ENCODE data around the gene BACH2. TPM values are rescaled to one million over a fixed set of nuclear protein-coding genes. Genes with fewer than 3 reads are reported as not detected.

Gene BACH2
- total RNA-seq, 1 donor from 2014 or later: 90.4 TPM

- ChIA-PET POLR2A (no interaction called here), CTCF (no interaction called here)
- Mint-ChIP-seq H3K9me3 (peaks cover 6% of the 10 kb centered on the region), H3K27ac (peak overlapping the region; percentile 59), H3K4me3 (no peak overlapping the region), H3K4me1 (peaks cover 56% of the 10 kb centered on the region), H3K36me3 (ENCODE audit: low read depth) (peaks cover 75% of the 10 kb centered on the region), H3K27me3 (no peaks in the 10 kb centered on the region)
- TF ChIP-seq CTCF (IDR thresholded peaks at IDR 0.05): no peak
- ATAC-seq (ENCODE audit: low read depth) (no peak), DNase-seq (no peak)
- intact Hi-C loops (cut with micrococcal nuclease): loop anchor here (1.0 kb wide), 1 partner anchor 9 kb away; no protein-coding TSS in a partner anchor
These were observed 96.7 kb downstream of the BACH2 start for GRCh38 chr6:90199900-90200299.

GRCh38 chr6:90198758-90199425 is 97.8 kb downstream of the BACH2 start:
- H3K36me3 Mint-ChIP-seq (ENCODE audit: low read depth): peaks cover 68% of the 10 kb centered on the region
- H3K27ac Mint-ChIP-seq: peak overlapping the region; percentile 81
- intact Hi-C loops (cut with micrococcal nuclease): loop anchor here (1.0 kb wide), 1 partner anchor 8 kb away; no protein-coding TSS in a partner anchor
- peak overlapping the region; percentile 26 for H3K4me3 Mint-ChIP-seq
- DNase-seq (no peak), ATAC-seq (ENCODE audit: low read depth) (peak; percentile 57)
- H3K9me3 Mint-ChIP-seq: peaks cover 6% of the 10 kb centered on the region
- H3K4me1 Mint-ChIP-seq: peaks cover 62% of the 10 kb centered on the region
- no peak for TF ChIP-seq CTCF (IDR thresholded peaks at IDR 0.05)
- H3K27me3 Mint-ChIP-seq: no peaks in the 10 kb centered on the region
- ChIA-PET POLR2A (interaction anchor here (0.6 to 1.7 kb wide), 6 partner anchors 11 to 258 kb away, joined by 3 to 12 read pairs (median 4); no protein-coding TSS in a partner anchor), CTCF (interaction anchor here (1.3 kb wide), 1 partner anchor 86 kb away, joined by 4 read pairs; no protein-coding TSS in a partner anchor)

- DNase-seq (no peak), ATAC-seq (ENCODE audit: low read depth) (no peak)
- intact Hi-C loops (cut with micrococcal nuclease): no loop called here
- TF ChIP-seq CTCF (IDR thresholded peaks at IDR 0.05): no peak
- no peaks in the 10 kb centered on the region for H3K27me3 Mint-ChIP-seq
- CTCF ChIA-PET: interaction anchor here (1.3 kb wide), 1 partner anchor 87 kb away, joined by 4 read pairs; no protein-coding TSS in a partner anchor
- no peak overlapping the region for H3K4me3 Mint-ChIP-seq
- POLR2A ChIA-PET: interaction anchor here (0.6 to 1.7 kb wide), 6 partner anchors 10 to 258 kb away, joined by 3 to 11 read pairs (median 4); no protein-coding TSS in a partner anchor
- H3K4me1 Mint-ChIP-seq: peaks cover 66% of the 10 kb centered on the region
- H3K36me3 Mint-ChIP-seq (ENCODE audit: low read depth): peaks cover 67% of the 10 kb centered on the region
- H3K9me3 Mint-ChIP-seq: peaks cover 6% of the 10 kb centered on the region
- H3K27ac Mint-ChIP-seq: peak overlapping the region; percentile 81
These were observed 98.7 kb downstream of the BACH2 start for GRCh38 chr6:90197854-90198496.

GRCh38 chr6:90195094-90195829 is 101.4 kb downstream of the BACH2 start:
- CTCF ChIA-PET: interaction anchor here (0.7 kb wide), 1 partner anchor 17 kb away, joined by 3 read pairs; no protein-coding TSS in a partner anchor
- Mint-ChIP-seq H3K27ac (peak overlapping the region; percentile 63), H3K4me1 (peaks cover 80% of the 10 kb centered on the region), H3K4me3 (no peak overlapping the region), H3K27me3 (no peaks in the 10 kb centered on the region), H3K36me3 (ENCODE audit: low read depth) (peaks cover 53% of the 10 kb centered on the region), H3K9me3 (peaks cover 6% of the 10 kb centered on the region)
- POLR2A ChIA-PET: interaction anchor here (0.6 to 1.3 kb wide), 5 partner anchors 9 to 186 kb away, joined by 3 to 8 read pairs (median 3); no protein-coding TSS in a partner anchor
- DNase-seq (no peak), ATAC-seq (ENCODE audit: low read depth) (no peak)
- intact Hi-C loops (cut with micrococcal nuclease): no loop called here
- no peak for TF ChIP-seq CTCF (IDR thresholded peaks at IDR 0.05)
